IPS-20b (cell line): ENCODE results near the gene GALNT11.
"Not testable (repeated sequence)": the region's sequence is repeated elsewhere in the genome, so short reads cannot be mapped to it uniquely, and the experiment has no call there.

Source experiments
- H3K27ac ChIP-seq: one replicate; pipeline ENCODE4 v1.5.1; 2013; ENCODE audit warnings: low read length
- H3K27me3 ChIP-seq: 2 replicates; pipeline ENCODE4 v1.6.1; 2013; ENCODE audit warnings: mild to moderate bottlenecking, low read length, inconsistent platforms; ENCODE audit not compliant: insufficient read depth
- H3K36me3 ChIP-seq: 2 replicates; pipeline ENCODE4 v1.6.1; 2013; ENCODE audit warnings: low read depth, mild to moderate bottlenecking, inconsistent platforms, low read length, moderate library complexity; ENCODE audit not compliant: insufficient read depth
- H3K4me1 ChIP-seq: 2 replicates; pipeline ENCODE4 v1.6.1; 2013; ENCODE audit warnings: mild to moderate bottlenecking, control low read depth, inconsistent platforms, low read length, moderate library complexity; ENCODE audit not compliant: insufficient read depth
- H3K4me3 ChIP-seq: 2 replicates; pipeline ENCODE4 v1.5.1; 2013; ENCODE audit warnings: mild to moderate bottlenecking, low read length, inconsistent platforms
- H3K9ac ChIP-seq: 2 replicates; pipeline ENCODE4 v1.6.1; 2013; ENCODE audit warnings: low read depth, mild to moderate bottlenecking, inconsistent platforms, low read length, moderate library complexity
- H3K9me3 ChIP-seq: 2 replicates; pipeline ENCODE4 v1.6.1; 2013; ENCODE audit warnings: mild to moderate bottlenecking, low read depth, low read length, inconsistent platforms; ENCODE audit not compliant: insufficient read depth

GALNT11 gene

GRCh38 chr7:152030639-152031038 lies 5.2 kb downstream of the GALNT11 start:
- Histone ChIP-seq H3K27me3 (peaks cover 16% of the 10 kb centered on the region), H3K4me1 (peaks cover 11% of the 10 kb centered on the region; the same call in 1 of the 2 replicates)
- H3K9ac ChIP-seq, H3K9me3 ChIP-seq, H3K27ac ChIP-seq, H3K36me3 ChIP-seq, H3K4me3 ChIP-seq: not testable (repeated sequence)

- Histone ChIP-seq H3K27ac (no peak overlapping the region), H3K4me1 (peaks cover 9% of the 10 kb centered on the region; the same call in 1 of the 2 replicates), H3K36me3 (no peaks in the 10 kb centered on the region), H3K9ac (no peak overlapping the region; the same call in 1 of the 2 replicates), H3K27me3 (peaks cover 20% of the 10 kb centered on the region), H3K9me3 (peaks cover 12% of the 10 kb centered on the region; the same call in 1 of the 2 replicates), H3K4me3 (peak overlapping the region; percentile 57; the same call in 1 of the 2 replicates)
Measured at GRCh38 chr7:152035817-152036216, 10.3 kb downstream of the GALNT11 start.

GRCh38 chr7:152038410-152038809 lies 12.9 kb downstream of the GALNT11 start:
- H3K9me3 ChIP-seq: peaks cover 12% of the 10 kb centered on the region; the same call in 1 of the 2 replicates
- H3K4me3 ChIP-seq, H3K4me1 ChIP-seq, H3K36me3 ChIP-seq, H3K27ac ChIP-seq, H3K9ac ChIP-seq: not testable (repeated sequence)
- H3K27me3 ChIP-seq: peaks cover 20% of the 10 kb centered on the region

- not testable (repeated sequence) for H3K27me3 ChIP-seq, H3K27ac ChIP-seq, H3K9ac ChIP-seq, H3K36me3 ChIP-seq, H3K4me3 ChIP-seq, H3K4me1 ChIP-seq
- H3K9me3 ChIP-seq: peaks cover 14% of the 10 kb centered on the region; the same call in 1 of the 2 replicates
Measured at GRCh38 chr7:152043086-152043485, 17.6 kb downstream of the GALNT11 start.

GRCh38 chr7:152044909-152045308 lies 19.4 kb downstream of the GALNT11 start:
- not testable (repeated sequence) for H3K27ac ChIP-seq, H3K36me3 ChIP-seq, H3K4me1 ChIP-seq, H3K4me3 ChIP-seq, H3K9ac ChIP-seq, H3K27me3 ChIP-seq
- peaks cover 11% of the 10 kb centered on the region; the same call in 1 of the 2 replicates for H3K9me3 ChIP-seq

- Histone ChIP-seq H3K27ac (no peak overlapping the region), H3K4me1 (peaks cover 9% of the 10 kb centered on the region; the same call in 1 of the 2 replicates), H3K9me3 (peaks cover 11% of the 10 kb centered on the region; the same call in 1 of the 2 replicates), H3K9ac (no peak overlapping the region), H3K4me3 (no peak overlapping the region), H3K27me3 (no peaks in the 10 kb centered on the region), H3K36me3 (no peaks in the 10 kb centered on the region)
Measured at GRCh38 chr7:152046531-152046930, 21.1 kb downstream of the GALNT11 start.

- Histone ChIP-seq H3K27me3 (no peaks in the 10 kb centered on the region), H3K4me1 (peaks cover 16% of the 10 kb centered on the region; the same call in 1 of the 2 replicates), H3K4me3 (no peak overlapping the region), H3K9ac (no peak overlapping the region), H3K9me3 (peaks cover 11% of the 10 kb centered on the region; the same call in 1 of the 2 replicates), H3K36me3 (no peaks in the 10 kb centered on the region), H3K27ac (no peak overlapping the region)
Measured at GRCh38 chr7:152048051-152048450, 22.6 kb downstream of the GALNT11 start.

GRCh38 chr7:152050547-152050971 lies 25.1 kb downstream of the GALNT11 start:
- Histone ChIP-seq H3K9me3 (no peaks in the 10 kb centered on the region), H3K9ac (no peak overlapping the region), H3K36me3 (no peaks in the 10 kb centered on the region), H3K27ac (no peak overlapping the region), H3K4me1 (peaks cover 26% of the 10 kb centered on the region; the same call in 1 of the 2 replicates), H3K27me3 (no peaks in the 10 kb centered on the region), H3K4me3 (no peak overlapping the region)

GRCh38 chr7:152051968-152052367 lies 26.5 kb downstream of the GALNT11 start:
- no peak overlapping the region for H3K9ac ChIP-seq
- no peaks in the 10 kb centered on the region for H3K9me3 ChIP-seq
- H3K27ac ChIP-seq: no peak overlapping the region
- no peaks in the 10 kb centered on the region for H3K36me3 ChIP-seq
- no peaks in the 10 kb centered on the region for H3K27me3 ChIP-seq
- peaks cover 26% of the 10 kb centered on the region; the same call in 1 of the 2 replicates for H3K4me1 ChIP-seq
- H3K4me3 ChIP-seq: no peak overlapping the region

GRCh38 chr7:152052771-152053170 lies 27.3 kb downstream of the GALNT11 start:
- H3K9ac ChIP-seq: no peak overlapping the region

GRCh38 chr7:152054367-152055230 lies 29.1 kb downstream of the GALNT11 start:
- H3K27me3 ChIP-seq: no peaks in the 10 kb centered on the region
- H3K36me3 ChIP-seq: no peaks in the 10 kb centered on the region
- no peak overlapping the region for H3K9ac ChIP-seq
- H3K9me3 ChIP-seq: no peaks in the 10 kb centered on the region
- no peak overlapping the region for H3K4me3 ChIP-seq
- peaks cover 26% of the 10 kb centered on the region; the same call in 1 of the 2 replicates for H3K4me1 ChIP-seq
- no peak overlapping the region for H3K27ac ChIP-seq

More at GRCh38 chr7:152052771-152053170, 27.3 kb downstream of the GALNT11 start:
- no peaks in the 10 kb centered on the region for H3K36me3 ChIP-seq
- no peak overlapping the region for H3K4me3 ChIP-seq
- peaks cover 26% of the 10 kb centered on the region; the same call in 1 of the 2 replicates for H3K4me1 ChIP-seq
- H3K9me3 ChIP-seq: no peaks in the 10 kb centered on the region
- H3K27ac ChIP-seq: no peak overlapping the region
- no peaks in the 10 kb centered on the region for H3K27me3 ChIP-seq
